ENCODE measurements around the gene UROC1. TPM values are rescaled to one million over a fixed set of nuclear protein-coding genes. Genes with fewer than 3 reads are reported as not detected.

The UROC1 gene
- total RNA-seq, 2 donors from 2014 or later: not detected

DNA sequence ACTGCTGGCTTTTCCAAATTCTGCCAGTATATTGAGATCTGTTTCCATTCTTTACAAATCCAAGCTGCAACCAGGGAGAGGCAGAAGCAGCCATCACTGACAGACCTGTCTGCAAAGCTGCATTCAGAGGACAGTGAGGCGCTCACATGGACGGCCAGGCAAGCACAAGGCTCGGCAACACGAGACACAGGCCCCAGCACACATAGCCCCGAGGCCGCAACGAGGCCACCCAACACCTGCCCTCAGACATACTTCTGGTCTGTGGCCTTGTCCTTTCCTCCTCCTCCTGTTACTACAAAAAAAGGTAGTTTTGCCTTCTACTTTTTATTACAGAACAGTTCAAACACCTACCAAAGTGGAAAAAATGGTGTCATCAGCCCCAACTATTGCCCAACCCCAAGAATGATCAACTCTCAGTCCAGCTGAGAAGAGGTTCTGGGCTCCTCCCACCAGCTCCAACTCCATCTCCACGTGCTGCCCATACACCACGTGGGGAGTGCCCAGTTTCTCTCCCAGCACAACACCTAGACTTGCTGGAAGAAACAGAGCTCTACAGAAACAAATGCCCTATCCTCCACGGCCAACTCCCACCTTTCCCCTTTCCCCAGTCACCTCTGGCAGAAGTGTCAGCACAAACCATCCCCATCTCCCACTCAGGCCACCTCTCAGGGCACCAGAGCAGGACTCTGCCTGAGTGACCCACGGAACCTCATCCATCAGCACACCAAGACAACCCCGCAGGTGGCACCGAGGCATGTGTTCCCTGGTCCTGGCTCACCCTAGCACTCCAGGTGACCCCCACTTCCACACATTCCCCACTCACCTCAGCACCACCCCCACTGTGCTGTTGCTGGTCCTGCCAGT is 49.3 kb downstream of the UROC1 start:
- Mint-ChIP-seq H3K9me3 (no peaks in the 10 kb centered on the region), H3K36me3 (peaks cover 31 to 37% of the 10 kb centered on the region in 2 donors), H3K27ac (peak overlapping the region; percentile 79 to 96)
- DNase-seq (ENCODE audit: low spot score in 2 of 2) (no peak), ATAC-seq (peak in 1 of 2 donors; percentile 36)

DNA sequence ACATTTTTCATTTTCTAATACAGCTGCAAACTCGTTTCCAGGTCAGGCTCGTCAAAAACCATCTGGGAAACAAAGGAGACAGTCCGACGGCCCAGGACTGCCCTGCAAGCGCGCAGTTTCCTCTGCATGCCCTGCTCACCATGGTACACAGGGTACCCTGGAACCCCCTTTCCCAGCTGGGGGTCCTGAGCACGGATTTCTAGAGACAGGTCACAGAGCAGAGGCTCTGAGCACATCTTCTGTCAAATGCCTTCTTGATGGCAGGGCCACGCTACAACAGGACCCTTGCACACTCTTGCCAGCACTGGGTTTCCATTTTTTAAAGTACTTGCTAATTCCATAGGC is 50.0 kb downstream of the UROC1 start:
- no peak for ATAC-seq
- Mint-ChIP-seq H3K27ac (no peak overlapping the region), H3K36me3 (peaks cover 25 to 31% of the 10 kb centered on the region in 2 donors)

DNA sequence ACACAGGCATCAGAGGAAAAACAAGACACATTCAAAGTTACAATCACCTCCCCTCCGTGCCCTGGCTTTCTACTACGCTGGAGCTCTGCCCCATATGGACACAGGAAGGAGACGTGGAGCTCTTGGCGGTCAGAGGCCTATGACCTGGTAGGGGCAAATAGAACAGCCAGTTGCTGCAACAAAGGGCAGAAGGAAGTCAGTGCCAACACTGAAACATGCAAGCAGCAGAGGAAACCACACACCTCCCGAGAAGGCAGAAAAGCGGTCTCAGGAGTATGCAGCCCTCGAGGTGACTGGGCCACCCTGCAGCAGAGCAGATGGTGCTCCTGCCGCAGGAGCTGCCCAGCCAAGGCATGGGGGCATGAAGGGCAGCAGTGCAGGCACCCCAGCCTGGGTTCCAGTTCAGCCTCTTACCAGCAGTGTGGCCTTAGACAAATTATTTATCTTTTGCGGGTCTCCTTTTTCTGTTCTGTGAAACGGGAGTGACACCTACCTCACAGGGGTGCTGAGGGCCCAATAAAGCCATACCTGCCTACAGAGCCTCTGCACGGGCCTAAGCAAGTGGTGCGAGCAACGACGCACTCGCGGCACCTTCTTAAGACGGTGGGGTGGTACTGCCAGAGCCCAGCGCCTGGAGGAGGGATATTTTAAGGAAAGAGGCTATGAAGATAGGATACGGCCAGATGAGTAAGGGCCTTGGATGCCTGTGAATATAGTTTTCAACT is 50.5 kb downstream of the UROC1 start:
- DNase-seq (ENCODE audit: low spot score in 2 of 2) (no peak), ATAC-seq (no peak)
- peak overlapping the region; percentile 53 to 59 for H3K27ac Mint-ChIP-seq
- no peaks in the 10 kb centered on the region for H3K9me3 Mint-ChIP-seq
- peaks cover 25 to 31% of the 10 kb centered on the region in 2 donors for H3K36me3 Mint-ChIP-seq

More for the DNA sequence above, 50.0 kb downstream of the UROC1 start:
- H3K9me3 Mint-ChIP-seq: no peaks in the 10 kb centered on the region
- no peak for DNase-seq (ENCODE audit: low spot score in 2 of 2)

DNA sequence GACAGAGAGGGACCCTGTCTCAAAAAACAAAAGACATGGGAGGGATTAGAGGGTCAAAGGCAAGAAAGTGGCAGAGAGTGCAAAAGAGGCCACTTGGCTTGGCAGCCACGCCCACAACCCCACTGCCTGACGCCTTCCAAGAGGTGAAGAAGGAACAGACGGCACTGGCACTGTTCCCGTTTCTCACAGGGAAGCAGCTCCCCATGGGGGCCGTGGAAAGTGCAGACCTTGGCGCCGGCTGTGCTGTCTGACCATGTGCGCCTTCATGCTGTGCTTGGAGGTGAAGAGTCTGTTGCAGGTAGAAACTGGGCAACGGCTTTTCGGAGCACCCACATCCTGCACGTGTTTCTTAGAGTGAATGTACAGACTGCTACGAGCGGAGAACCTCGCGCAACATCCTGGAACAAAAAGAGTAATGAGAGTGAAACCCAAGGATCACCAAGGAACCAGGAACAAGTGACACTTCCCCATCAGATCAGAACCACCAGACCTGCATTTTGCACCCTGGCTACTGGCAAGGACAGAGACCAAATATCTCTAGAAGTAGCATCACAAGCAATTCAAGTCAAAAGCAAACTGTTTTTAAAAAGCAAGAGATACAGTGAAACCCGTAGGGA is 51.5 kb downstream of the UROC1 start:
- Mint-ChIP-seq H3K9me3 (no peaks in the 10 kb centered on the region), H3K36me3 (peaks cover 25 to 33% of the 10 kb centered on the region in 2 donors), H3K27ac (peak overlapping the region; percentile 55 to 68)
- DNase-seq (ENCODE audit: low spot score in 2 of 2): no peak
- no peak for ATAC-seq

DNA sequence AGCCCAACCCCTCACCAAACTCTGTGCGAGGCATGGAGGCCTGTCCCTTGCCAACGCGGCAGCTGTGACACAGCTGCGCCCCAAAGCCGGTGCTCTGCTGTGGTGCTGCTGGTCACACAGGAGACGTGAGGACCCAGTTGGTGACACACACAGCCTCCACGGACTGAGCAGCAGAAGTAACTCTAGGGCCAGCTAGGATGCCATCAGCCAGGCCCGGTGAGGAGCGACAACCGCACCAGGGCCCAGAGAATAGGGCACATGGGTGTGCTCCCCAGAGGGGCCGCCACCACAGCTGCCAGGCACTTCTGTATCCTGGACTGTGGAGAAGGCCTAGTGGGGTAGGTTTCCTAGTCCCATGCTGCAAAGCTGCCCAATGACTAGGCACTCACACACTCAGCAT is 52.6 kb downstream of the UROC1 start:
- peak in 1 of 2 donors; percentile 52 for DNase-seq (ENCODE audit: low spot score in 2 of 2)
- H3K9me3 Mint-ChIP-seq: no peaks in the 10 kb centered on the region
- peaks cover 31 to 32% of the 10 kb centered on the region in 2 donors for H3K36me3 Mint-ChIP-seq
- ATAC-seq: no peak
- peak overlapping the region in 1 of 2 donors; percentile 55 for H3K27ac Mint-ChIP-seq

DNA sequence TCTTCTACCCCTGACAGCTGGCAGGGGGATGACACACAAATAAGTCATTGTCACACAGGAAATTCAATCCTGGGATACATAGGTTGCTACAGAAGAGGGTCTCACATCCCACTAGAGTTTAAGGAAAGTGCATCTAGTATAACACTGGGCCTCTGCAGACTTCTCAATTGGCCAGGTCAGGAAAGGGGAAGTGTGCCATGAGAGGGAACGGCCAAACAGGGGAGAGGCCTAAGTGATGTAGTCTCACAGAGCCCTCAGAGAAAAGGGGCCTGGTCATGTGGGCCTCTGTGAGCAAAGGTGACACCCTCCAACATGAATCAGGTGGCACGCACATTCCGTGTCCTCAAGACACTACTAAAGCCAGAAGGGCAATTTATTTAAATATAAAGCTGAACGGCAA is 53.1 kb downstream of the UROC1 start:
- H3K36me3 Mint-ChIP-seq: peaks cover 26 to 29% of the 10 kb centered on the region in 2 donors
- H3K27ac Mint-ChIP-seq: peak overlapping the region; percentile 24 to 87
- no peaks in the 10 kb centered on the region for H3K9me3 Mint-ChIP-seq
- no peak for DNase-seq (ENCODE audit: low spot score in 2 of 2)
- ATAC-seq: no peak

DNA sequence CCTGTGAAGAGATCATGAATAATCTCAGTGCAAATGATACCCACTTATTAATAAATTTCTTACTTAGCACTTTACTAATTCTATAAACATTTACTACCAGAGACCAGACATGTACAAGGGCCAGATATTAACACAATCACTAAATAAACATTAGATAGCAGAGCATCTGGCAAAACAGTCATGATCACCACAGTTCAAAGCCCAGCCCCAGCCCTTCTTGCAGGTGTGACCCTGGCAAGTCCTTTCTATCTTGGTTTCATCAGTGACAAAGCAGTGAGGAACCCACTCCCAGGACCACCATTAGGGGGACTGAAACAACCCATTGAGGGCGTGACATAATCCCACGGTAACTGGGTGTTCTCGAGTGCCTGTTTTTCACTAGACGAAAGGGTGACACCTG is 53.5 kb downstream of the UROC1 start:
- ATAC-seq (no peak), DNase-seq (ENCODE audit: low spot score in 2 of 2) (no peak)
- Mint-ChIP-seq H3K27ac (peak overlapping the region; percentile 24 to 87), H3K9me3 (no peaks in the 10 kb centered on the region), H3K36me3 (peaks cover 22 to 25% of the 10 kb centered on the region in 2 donors)

DNA sequence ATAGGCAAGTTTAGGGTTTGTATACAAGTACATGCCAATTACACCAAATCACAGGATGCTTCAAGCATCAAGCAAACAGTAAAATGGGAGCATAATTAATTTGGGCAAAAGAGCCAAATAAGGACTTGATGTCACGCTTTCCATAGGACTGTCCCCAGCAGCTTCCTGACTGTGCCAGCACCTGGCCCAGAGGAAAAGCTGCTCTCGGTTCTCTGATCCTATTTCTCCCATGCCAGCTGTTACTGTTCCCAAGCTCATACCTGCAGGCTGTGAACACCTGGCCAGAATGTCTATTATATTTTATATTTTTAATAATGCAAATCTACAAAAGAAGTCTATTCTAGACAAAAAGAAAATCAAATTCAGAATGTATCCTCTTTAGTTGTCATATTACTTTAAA is 54.1 kb downstream of the UROC1 start:
- DNase-seq (ENCODE audit: low spot score in 2 of 2): no peak
- no peaks in the 10 kb centered on the region for H3K9me3 Mint-ChIP-seq
- peaks cover 17 to 23% of the 10 kb centered on the region in 2 donors for H3K36me3 Mint-ChIP-seq
- no peak overlapping the region for H3K27ac Mint-ChIP-seq
- no peak for ATAC-seq

DNA sequence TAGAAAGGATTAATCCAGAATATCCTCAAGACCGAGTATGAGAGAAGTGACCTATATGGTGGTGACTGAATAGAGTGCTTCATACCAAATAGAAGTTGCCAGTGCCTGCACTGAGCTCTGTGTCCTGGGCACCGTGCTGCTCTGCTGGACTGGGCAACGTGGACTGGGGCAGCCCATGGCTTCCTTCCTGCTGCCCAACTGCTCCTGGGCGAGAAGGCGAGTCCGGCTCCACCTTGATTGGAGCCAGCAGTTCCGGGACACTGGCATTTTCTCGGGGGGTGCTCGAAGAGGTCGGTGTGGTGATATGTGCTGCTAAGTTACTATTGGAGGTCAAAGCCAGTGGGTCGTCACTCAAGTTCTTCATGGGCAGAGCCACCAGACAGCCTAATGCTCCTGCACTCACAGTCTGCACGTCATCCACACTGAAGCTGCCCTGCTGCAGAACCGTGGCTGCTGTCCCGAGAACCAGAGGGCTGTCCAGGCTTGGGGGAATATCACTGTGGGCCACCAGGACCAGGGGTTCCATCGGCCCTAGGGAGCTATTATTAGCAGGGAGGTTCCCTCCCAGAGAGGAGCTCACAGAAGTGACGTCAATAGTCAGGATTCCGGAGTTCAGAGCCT is 56.0 kb downstream of the UROC1 start:
- no peak overlapping the region for H3K27ac Mint-ChIP-seq
- no peaks in the 10 kb centered on the region for H3K9me3 Mint-ChIP-seq
- H3K36me3 Mint-ChIP-seq: peaks cover 10 to 23% of the 10 kb centered on the region in 2 donors
- DNase-seq (ENCODE audit: low spot score in 2 of 2) (peak in 1 of 2 donors; percentile 33), ATAC-seq (no peak)

DNA sequence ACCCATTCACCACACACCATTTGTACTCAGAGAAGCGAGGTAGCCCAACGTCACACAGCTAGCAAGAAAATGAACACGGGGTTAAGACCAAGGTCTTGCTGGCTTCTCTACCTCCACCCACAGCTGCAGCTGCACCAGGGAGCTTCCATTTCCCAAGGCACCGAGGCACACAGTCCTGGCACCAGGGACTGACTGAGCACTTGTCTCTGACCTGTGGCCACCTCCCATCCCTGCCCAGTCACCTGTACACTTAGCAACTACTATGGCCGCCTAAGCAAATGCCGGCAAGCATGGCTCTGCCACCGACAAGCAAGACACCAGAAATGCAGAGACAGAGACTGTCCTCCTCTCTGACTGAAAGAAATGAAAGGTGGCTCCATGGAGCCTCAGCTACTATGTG is 57.2 kb downstream of the UROC1 start:
- peaks cover 8 to 16% of the 10 kb centered on the region in 2 donors for H3K36me3 Mint-ChIP-seq
- H3K9me3 Mint-ChIP-seq: no peaks in the 10 kb centered on the region
- H3K27ac Mint-ChIP-seq: no peak overlapping the region
- ATAC-seq (no peak), DNase-seq (ENCODE audit: low spot score in 2 of 2) (peak in 1 of 2 donors; percentile 40)

DNA sequence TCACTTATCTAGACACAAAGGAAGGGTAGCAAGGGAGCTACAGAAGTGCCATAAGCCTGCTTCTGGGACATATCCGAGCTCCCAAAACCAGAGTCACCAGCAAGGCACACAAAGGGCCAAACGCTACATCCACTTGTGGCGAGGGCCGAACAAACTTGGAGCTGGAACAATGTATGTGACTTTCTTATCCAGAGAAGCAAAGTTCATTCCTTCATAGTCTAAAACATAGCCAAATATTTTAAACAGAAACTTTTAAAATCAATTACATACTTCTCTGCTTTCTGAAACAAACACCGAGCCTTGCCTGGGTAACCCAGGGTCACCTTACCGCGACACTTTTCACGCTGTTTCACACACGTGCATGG is 57.8 kb downstream of the UROC1 start:
- peaks cover 5 to 13% of the 10 kb centered on the region in 2 donors for H3K36me3 Mint-ChIP-seq
- ATAC-seq (no peak), DNase-seq (ENCODE audit: low spot score in 2 of 2) (no peak)
- H3K9me3 Mint-ChIP-seq: no peaks in the 10 kb centered on the region
- no peak overlapping the region for H3K27ac Mint-ChIP-seq

DNA sequence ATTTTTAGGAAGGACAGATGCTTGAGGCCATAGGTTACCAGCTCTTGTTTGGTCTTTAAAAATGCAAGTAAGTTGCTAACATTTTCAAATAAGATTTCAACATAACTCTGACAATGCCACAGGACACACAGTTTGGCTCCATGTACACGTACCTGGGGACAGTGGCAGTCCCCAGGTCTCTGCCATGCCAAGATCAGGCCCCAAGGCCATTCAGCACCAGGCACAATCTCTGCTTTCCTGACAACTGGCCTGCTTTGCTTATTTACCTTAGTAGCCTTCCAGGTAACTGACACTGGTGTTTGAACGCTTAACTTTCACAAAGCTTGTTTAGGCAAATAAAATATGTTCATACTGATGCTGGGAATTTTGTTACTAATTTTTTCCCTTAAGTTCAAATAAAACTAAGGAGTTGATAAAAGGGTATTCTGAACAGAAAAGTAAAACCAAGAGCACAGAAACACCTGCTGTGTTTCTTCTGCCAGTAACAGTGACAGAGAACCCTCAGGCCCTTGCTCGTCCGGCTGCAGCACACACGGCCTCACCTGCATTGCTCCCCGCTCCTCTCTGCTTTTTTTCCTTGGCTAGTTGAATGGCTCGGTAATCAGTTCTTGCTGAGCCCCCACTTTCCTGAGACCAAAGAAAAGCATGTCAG is 58.3 kb downstream of the UROC1 start:
- Mint-ChIP-seq H3K9me3 (no peaks in the 10 kb centered on the region), H3K27ac (no peak overlapping the region), H3K36me3 (peaks cover 5 to 10% of the 10 kb centered on the region in 2 donors)
- no peak for ATAC-seq
- DNase-seq (ENCODE audit: low spot score in 2 of 2): no peak

DNA sequence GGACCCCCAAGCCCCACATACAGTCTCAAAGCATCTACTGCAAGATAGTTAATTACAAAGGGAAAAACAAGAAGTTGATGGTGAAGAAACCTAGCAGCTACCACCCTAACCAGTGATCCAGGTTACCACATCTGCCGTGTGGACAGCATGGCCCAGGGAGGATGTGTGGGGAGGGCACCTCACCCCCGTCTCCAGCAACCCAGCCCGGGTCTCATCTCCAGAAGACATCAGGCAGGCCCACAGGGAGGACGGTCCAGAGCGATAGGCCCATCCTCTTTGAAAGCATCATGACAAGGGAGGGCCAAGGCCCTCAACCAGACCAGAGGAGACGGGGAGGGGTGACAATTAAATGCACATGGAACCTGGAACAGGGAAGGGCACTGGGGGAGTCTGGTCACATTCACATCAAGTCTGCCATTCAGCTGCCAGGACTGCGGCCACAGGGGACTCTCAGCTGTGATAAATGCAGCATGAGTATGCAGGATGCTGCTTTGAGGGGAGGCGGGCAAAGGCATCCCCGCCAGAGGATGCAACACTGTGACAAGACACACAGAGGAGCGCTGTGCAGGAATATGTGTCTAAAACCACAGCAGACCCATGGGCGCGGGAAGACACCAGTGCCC is 60.7 kb downstream of the UROC1 start:
- peak in 1 of 2 donors; percentile 48 for DNase-seq (ENCODE audit: low spot score in 2 of 2)
- ATAC-seq: no peak
- Mint-ChIP-seq H3K36me3 (peaks cover 5 to 12% of the 10 kb centered on the region in 2 donors), H3K9me3 (no peaks in the 10 kb centered on the region), H3K27ac (peak overlapping the region; percentile 24 to 50)

DNA sequence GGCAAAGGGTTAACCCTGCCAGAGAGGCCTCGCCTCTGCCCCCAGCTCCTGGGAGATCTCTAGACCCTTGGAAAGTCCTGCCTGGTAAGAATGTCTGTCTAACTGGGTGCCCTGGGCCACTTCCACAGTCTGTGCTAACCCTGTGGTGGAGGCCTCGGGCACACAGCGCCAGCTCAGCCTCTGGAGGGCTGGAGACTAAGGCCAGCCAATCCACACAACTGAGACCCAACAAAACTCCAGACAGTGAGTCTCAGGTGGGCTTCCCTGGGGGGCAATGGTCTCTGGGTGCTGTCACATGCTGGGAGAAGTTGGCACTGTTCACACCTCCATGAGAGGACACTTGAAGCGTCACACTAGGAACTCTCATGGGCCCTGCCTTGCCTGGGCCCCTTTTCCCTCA is 61.4 kb downstream of the UROC1 start:
- ATAC-seq: no peak

DNA sequence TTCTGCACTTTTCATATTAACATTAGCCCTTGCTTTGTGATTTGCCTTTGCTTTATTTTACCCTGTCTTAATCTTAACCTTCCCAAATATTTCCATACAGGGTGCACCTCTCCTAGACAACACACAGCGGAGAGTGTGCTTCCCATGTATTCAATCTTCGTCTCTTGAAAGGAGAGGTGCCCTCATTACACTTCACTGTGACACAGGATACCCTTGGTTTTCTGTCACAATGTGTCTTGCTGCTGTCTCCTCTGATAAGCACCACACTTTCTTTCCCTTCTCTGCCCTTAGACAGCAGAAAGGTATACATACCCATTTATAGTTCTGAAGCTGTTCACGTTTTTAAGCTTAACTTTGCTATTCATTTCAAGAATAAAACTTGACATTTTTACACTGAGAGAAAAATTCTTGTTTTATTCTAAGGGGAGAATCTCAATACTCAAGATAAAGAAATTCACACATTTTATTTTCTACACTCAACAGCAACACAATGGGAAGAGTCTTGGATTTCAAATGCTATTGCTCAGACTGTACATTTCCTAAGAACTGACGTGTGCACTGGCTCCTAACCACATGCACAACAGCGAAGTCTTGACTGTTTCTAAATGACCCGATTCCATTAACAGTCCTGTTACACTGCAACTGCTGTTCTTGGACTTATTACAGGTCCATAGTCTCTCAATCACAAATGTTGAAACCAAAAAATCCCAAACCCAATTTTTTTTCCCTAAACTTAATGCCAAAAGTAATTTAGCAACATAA is 63.0 kb downstream of the UROC1 start:
- Mint-ChIP-seq H3K27ac (peak overlapping the region in 1 of 2 donors; percentile 45), H3K36me3 (peaks cover 0 to 14% of the 10 kb centered on the region in 2 donors), H3K9me3 (no peaks in the 10 kb centered on the region)
- no peak for ATAC-seq
- DNase-seq (ENCODE audit: low spot score in 2 of 2): no peak

More for the DNA sequence above, 61.4 kb downstream of the UROC1 start:
- Mint-ChIP-seq H3K9me3 (no peaks in the 10 kb centered on the region), H3K36me3 (peaks cover 0 to 18% of the 10 kb centered on the region in 2 donors), H3K27ac (peak overlapping the region in 1 of 2 donors; percentile 24)
- no peak for DNase-seq (ENCODE audit: low spot score in 2 of 2)
